Upper lobe of right lung (tissue), 1 donor: ENCODE data around the gene PTBP2. TPM values are rescaled to one million over a fixed set of nuclear protein-coding genes. Genes with fewer than 3 reads are reported as not detected.

Source experiments
- ATAC-seq: fragments of 200-7000 bp; cut with Tn5 transposase; one replicate; pipeline ENCODE4 v1.9.1; 2020; ENCODE audit warnings: mild to moderate bottlenecking, moderate library complexity
- DNase-seq: peaks from one replicate; pipeline ENCODE4 v3.0.0-alpha.2; 2020
- H3K27ac ChIP-seq: fragments of 200-600 bp; one replicate; pipeline ENCODE4 v1.8.0; 2022
- H3K27me3 ChIP-seq: fragments of 200-600 bp; one replicate; pipeline ENCODE4 v1.8.0; 2022; ENCODE audit warnings: mild to moderate bottlenecking
- H3K36me3 ChIP-seq: fragments of 200-600 bp; one replicate; pipeline ENCODE4 v1.8.0; 2022
- H3K4me1 ChIP-seq: fragments of 200-600 bp; one replicate; pipeline ENCODE4 v1.8.0; 2022
- H3K4me3 ChIP-seq: fragments of 200-600 bp; one replicate; pipeline ENCODE4 v1.8.0; 2022; ENCODE audit warnings: mild to moderate bottlenecking
- H3K9me3 ChIP-seq: fragments of 200-600 bp; one replicate; pipeline ENCODE4 v1.8.0; 2022
- intact Hi-C: fragments of 100-400 bp; cut with DNase I; formaldehyde crosslinking; loops from one replicate; pipeline ENCODE4 v1.11.0; 2022
- total RNA-seq: library from RNA; stranded (reverse); fragmentation: NEBNext Ultra II Directional; extraction: Animal tissue kit (Norgen Biotek cat#: 25700); gene quantifications from one replicate; pipeline ENCODE4 v1.2.1, GENCODE V29; 2021
- TF ChIP-seq, protein P1 (sequence below): fragments of 200-600 bp; IDR thresholded peaks from one replicate; pipeline ENCODE4 v1.8.0; 2022; ENCODE audit warnings: antibody characterized with exemption
- donor health status: DM: no; HTN: yes; CAD: no; lungs with severe emphysema.

Gene PTBP2
- total RNA-seq, 1 donor from 2014 or later = 14.7 TPM

DNA sequence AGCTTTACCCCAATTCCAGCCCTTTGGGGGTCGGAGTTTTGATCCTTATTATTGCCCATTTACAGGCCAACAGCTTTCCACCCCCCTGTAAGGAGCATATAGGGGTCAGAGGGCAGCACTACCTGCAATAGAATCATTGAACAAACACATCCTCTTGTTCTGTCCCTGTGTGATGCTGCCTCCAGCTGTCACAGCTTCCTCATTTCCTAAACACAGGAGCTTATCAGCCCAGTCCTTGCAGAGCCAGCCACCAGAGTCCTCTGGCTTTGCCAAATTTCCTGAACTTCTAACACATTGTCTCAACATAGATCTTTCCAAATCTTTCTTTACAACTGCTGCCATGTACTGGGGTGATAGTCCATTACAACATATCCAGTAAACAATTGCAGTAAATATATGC lies 32.8 kb upstream of the PTBP2 start:
- no peak overlapping the region for H3K27ac ChIP-seq
- H3K4me3 ChIP-seq = no peak overlapping the region
- H3K9me3 ChIP-seq = no peaks in the 10 kb centered on the region
- H3K4me1 ChIP-seq = no peaks in the 10 kb centered on the region
- no peaks in the 10 kb centered on the region for H3K27me3 ChIP-seq
- no peak for DNase-seq
- ATAC-seq = no peak
- TF ChIP-seq, protein P1, sequence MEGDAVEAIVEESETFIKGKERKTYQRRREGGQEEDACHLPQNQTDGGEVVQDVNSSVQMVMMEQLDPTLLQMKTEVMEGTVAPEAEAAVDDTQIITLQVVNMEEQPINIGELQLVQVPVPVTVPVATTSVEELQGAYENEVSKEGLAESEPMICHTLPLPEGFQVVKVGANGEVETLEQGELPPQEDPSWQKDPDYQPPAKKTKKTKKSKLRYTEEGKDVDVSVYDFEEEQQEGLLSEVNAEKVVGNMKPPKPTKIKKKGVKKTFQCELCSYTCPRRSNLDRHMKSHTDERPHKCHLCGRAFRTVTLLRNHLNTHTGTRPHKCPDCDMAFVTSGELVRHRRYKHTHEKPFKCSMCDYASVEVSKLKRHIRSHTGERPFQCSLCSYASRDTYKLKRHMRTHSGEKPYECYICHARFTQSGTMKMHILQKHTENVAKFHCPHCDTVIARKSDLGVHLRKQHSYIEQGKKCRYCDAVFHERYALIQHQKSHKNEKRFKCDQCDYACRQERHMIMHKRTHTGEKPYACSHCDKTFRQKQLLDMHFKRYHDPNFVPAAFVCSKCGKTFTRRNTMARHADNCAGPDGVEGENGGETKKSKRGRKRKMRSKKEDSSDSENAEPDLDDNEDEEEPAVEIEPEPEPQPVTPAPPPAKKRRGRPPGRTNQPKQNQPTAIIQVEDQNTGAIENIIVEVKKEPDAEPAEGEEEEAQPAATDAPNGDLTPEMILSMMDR = no peak
- no peaks in the 10 kb centered on the region for H3K36me3 ChIP-seq
- intact Hi-C loops = no loop called here

DNA sequence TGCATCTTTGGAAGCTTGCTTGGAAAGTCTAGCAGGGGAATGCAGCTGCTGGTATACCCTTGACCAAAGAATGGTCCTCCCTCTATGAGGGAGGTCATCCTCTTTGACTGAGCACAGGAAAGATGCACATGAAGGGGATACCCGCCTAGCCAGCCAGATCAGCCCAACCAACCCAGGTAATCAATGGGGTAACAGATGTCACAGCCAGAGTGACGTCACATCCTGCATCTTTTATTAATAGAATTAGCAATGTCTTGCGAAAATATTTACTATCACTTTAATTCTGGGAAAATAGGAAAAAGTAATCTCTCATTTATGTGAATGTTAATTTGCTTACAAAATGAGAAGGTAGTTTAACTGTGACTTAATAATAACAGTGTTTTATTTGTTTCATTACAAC lies 25.6 kb upstream of the PTBP2 start:
- Histone ChIP-seq H3K4me3 (no peak overlapping the region), H3K9me3 (no peaks in the 10 kb centered on the region), H3K4me1 (no peaks in the 10 kb centered on the region), H3K27me3 (no peaks in the 10 kb centered on the region), H3K27ac (no peak overlapping the region), H3K36me3 (no peaks in the 10 kb centered on the region)
- DNase-seq (no peak), ATAC-seq (no peak)
- TF ChIP-seq, protein P1 = no peak
- intact Hi-C loops = no loop called here

DNA sequence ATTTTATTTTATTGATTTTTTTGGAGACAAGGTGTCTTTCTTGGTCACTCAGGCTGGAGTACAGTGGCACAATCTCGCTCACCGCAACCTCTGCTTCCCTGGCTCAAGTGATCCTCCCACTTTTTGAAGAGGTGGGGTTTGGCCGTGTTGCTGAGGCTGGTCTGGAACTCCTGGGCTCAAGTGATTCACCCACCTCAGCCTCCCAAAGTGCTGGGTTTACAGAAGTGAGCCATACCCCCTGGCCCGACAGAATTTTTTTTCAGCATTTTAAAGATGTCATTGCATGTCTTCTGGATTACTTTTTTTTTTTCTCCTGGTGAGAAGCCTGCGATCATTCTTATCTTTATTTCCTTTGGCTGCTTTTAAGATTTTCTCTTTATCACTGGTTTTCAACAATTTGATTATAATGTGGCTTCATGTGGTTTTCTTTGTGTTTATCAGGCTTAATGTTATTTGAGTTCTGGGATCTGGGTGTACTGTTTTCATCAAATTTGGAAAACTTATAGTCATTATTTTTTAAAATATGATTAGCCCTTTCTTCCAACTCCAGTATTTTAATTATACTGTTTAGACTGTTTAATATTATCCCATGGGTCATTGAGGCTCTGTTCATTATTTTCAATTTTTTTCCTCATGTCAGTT lies 23.1 kb upstream of the PTBP2 start:
- TF ChIP-seq, protein P1 = no peak
- Histone ChIP-seq H3K27ac (no peak overlapping the region), H3K4me3 (no peak overlapping the region), H3K4me1 (no peaks in the 10 kb centered on the region), H3K9me3 (no peaks in the 10 kb centered on the region), H3K27me3 (no peaks in the 10 kb centered on the region), H3K36me3 (no peaks in the 10 kb centered on the region)
- ATAC-seq (no peak), DNase-seq (no peak)
- intact Hi-C loops = no loop called here

DNA sequence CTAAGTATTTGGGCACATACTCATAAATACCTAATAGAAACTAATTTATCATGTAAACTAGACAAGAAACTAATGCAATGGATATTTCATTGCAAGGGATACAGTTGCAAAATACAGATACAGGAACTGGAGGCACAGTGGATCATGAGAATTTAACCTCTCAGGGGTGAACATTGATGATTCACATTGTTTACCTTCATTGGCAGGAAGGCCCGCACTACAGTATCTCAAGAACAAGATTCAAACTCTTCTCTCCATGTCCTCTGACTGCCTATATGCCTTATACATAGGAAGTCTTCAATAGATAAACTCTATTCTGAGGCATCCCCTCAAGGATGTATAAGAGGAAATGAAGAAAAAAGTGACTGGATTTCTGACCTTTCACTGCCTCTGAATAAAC lies 18.4 kb upstream of the PTBP2 start:
- DNase-seq = no peak
- H3K27ac ChIP-seq = no peak overlapping the region
- intact Hi-C loops = no loop called here
- TF ChIP-seq, protein P1 = no peak
- H3K4me3 ChIP-seq = no peak overlapping the region
- ATAC-seq = no peak
- no peaks in the 10 kb centered on the region for H3K9me3 ChIP-seq
- H3K36me3 ChIP-seq = no peaks in the 10 kb centered on the region
- no peaks in the 10 kb centered on the region for H3K27me3 ChIP-seq
- no peaks in the 10 kb centered on the region for H3K4me1 ChIP-seq

DNA sequence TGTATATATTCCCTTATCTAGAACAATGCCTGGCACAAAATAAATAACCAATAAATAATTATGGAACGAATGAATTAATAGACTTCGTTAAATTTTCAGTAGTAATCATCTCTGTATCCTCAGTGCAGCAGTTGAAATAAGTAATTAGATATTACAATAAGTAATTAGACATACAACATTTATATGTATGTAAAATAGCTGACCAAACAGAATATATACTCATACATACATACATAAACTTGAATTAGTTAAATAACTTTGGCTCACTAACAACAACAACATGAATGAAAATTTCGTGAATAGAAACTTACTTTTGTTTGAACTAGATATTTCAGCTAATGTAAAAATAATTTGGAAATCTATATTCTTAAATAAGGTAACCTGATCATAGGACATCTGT lies 14.6 kb upstream of the PTBP2 start:
- intact Hi-C loops = no loop called here
- H3K27me3 ChIP-seq = no peaks in the 10 kb centered on the region
- TF ChIP-seq, protein P1 = no peak
- no peak for ATAC-seq
- H3K36me3 ChIP-seq = no peaks in the 10 kb centered on the region
- H3K4me1 ChIP-seq = no peaks in the 10 kb centered on the region
- H3K9me3 ChIP-seq = no peaks in the 10 kb centered on the region
- no peak overlapping the region for H3K4me3 ChIP-seq
- no peak overlapping the region for H3K27ac ChIP-seq
- DNase-seq = no peak

DNA sequence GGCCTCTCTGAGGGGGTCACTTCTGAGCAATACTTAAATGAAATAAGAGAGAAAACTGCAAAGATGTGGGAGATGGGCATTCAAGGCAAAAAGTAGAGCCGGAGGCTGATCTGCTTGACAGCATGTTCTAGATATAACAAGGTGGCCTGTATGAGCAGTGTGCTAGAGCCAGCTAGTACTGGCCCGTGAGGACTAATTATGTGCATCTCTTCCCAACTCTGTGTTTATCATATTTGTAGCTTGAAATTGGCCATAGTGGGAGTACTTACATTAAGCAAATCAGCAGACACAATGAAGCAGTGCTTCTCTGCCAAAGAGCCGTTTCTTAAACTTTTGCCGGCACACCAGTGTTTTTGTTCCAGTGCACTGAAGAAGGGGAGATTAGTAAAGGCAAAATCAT lies 13.1 kb upstream of the PTBP2 start:
- ATAC-seq (no peak), DNase-seq (no peak)
- Histone ChIP-seq H3K36me3 (no peaks in the 10 kb centered on the region), H3K9me3 (no peaks in the 10 kb centered on the region), H3K27ac (no peak overlapping the region), H3K27me3 (no peaks in the 10 kb centered on the region), H3K4me1 (no peaks in the 10 kb centered on the region), H3K4me3 (no peak overlapping the region)
- intact Hi-C loops = no loop called here
- TF ChIP-seq, protein P1 = no peak
